ENCODE measurements around the gene KRT7. TPM values are rescaled to one million over a fixed set of nuclear protein-coding genes. Genes with fewer than 3 reads are reported as not detected.

The KRT7 gene
- total RNA-seq, 1 donor: 27.9 TPM

DNA sequence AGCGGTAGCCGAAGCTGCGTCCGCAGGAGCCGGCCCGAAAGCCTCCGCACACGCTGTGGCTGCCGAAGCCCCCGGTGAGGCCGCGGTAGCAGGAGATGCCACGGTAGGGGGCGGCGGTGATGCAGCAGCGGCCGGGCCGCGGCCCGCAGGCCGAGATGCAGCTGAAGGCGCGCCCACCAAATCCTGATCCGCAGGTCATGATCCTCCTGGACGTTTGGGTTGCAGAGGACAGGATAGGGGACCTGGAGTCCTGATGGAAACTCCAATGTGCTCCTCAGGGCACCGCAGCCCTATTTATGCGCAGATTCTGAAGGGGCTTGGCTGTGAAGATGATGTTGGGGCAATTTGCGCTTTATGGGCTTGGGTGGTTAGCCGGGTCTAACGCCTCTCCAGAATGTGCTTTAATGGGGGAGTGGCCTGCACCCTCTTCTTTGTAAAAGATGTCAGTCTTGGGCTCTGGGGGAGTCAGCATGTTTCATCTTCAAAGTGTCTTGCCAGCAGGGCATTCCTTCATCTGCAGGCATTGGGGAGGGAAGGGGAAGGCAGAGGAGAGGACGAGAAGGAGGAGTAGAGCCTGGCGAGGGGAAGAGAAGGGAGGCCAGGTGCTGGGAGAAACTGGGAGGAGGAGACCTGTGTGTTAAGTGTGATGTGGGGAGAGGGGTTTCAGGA, 58.4 kb downstream of the KRT7 start, which contains the start of gene KRT81:
KRT81 (minus strand) TSS at position 268 of the 669 bp plus-strand sequence; CDS start at position 199, 69 bp downstream.
- no peaks in the 10 kb centered on the region for H3K79me2 ChIP-seq (ENCODE audit: insufficient read depth, low read length)
- no peak within 1 kb of the TSS for H3K4me2 ChIP-seq (ENCODE audit: insufficient read depth, low read length)
- H4K20me1 ChIP-seq (ENCODE audit: insufficient read depth, low read length): no peaks in the 10 kb centered on the region
- DNase-seq (ENCODE audit: insufficient read length, low spot score, missing footprints): no peak
- peaks cover 4% of the 10 kb centered on the region for H3K4me1 ChIP-seq (ENCODE audit: insufficient read depth, low read length)
- no peaks in the 10 kb centered on the region for H3K9me3 ChIP-seq (ENCODE audit: low read depth, low read length)
- no peaks in the 10 kb centered on the region for H3K27me3 ChIP-seq (ENCODE audit: insufficient read depth, low read length)
- no peaks in the 10 kb centered on the region for H3K36me3 ChIP-seq (ENCODE audit: insufficient read depth, low read length)
- no peak within 1 kb of the TSS for H3K4me3 ChIP-seq (ENCODE audit: insufficient read depth, low read length)
- TF ChIP-seq, protein P1, sequence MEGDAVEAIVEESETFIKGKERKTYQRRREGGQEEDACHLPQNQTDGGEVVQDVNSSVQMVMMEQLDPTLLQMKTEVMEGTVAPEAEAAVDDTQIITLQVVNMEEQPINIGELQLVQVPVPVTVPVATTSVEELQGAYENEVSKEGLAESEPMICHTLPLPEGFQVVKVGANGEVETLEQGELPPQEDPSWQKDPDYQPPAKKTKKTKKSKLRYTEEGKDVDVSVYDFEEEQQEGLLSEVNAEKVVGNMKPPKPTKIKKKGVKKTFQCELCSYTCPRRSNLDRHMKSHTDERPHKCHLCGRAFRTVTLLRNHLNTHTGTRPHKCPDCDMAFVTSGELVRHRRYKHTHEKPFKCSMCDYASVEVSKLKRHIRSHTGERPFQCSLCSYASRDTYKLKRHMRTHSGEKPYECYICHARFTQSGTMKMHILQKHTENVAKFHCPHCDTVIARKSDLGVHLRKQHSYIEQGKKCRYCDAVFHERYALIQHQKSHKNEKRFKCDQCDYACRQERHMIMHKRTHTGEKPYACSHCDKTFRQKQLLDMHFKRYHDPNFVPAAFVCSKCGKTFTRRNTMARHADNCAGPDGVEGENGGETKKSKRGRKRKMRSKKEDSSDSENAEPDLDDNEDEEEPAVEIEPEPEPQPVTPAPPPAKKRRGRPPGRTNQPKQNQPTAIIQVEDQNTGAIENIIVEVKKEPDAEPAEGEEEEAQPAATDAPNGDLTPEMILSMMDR (IDR thresholded peaks at IDR 0.05; ENCODE audit: extremely low read depth, low read depth, low read length): no peak
- H3K27ac ChIP-seq (ENCODE audit: low read depth, low read length): no peak within 1 kb of the TSS
- H2AFZ ChIP-seq (ENCODE audit: low read length): no peak within 1 kb of the TSS

DNA sequence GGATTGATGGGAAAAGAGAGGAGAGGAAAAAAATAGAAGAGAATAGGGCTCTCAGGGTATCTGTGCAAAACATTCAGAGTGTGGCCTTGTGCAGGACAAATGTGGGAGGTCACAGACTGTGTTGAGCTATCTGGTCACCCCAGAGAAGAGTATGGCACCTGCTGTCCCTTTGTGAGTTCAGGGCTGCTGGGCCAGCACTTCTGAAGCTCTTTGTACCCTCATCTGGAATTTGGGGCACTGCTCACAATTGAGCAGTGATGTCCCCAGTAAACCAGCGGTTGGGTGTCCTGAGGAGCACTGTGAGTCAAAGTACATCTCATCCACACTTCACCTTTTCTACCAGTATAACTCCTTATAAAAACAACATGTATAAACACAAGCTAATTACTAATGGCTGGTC, 60.9 kb downstream of the KRT7 start:
- H3K79me2 ChIP-seq (ENCODE audit: insufficient read depth, low read length): no peaks in the 10 kb centered on the region
- no peak overlapping the region for H3K27ac ChIP-seq (ENCODE audit: low read depth, low read length)
- H4K20me1 ChIP-seq (ENCODE audit: insufficient read depth, low read length): no peaks in the 10 kb centered on the region
- H3K36me3 ChIP-seq (ENCODE audit: insufficient read depth, low read length): no peaks in the 10 kb centered on the region
- H2AFZ ChIP-seq (ENCODE audit: low read length): no peak overlapping the region
- TF ChIP-seq, protein P1 (IDR thresholded peaks at IDR 0.05; ENCODE audit: extremely low read depth, low read depth, low read length): no peak
- H3K4me1 ChIP-seq (ENCODE audit: insufficient read depth, low read length): no peaks in the 10 kb centered on the region
- no peaks in the 10 kb centered on the region for H3K9me3 ChIP-seq (ENCODE audit: low read depth, low read length)
- no peak overlapping the region for H3K4me2 ChIP-seq (ENCODE audit: insufficient read depth, low read length)
- peaks cover 7% of the 10 kb centered on the region for H3K27me3 ChIP-seq (ENCODE audit: insufficient read depth, low read length)
- no peak overlapping the region for H3K4me3 ChIP-seq (ENCODE audit: insufficient read depth, low read length)
- DNase-seq (ENCODE audit: insufficient read length, low spot score, missing footprints): peak; percentile 74

DNA sequence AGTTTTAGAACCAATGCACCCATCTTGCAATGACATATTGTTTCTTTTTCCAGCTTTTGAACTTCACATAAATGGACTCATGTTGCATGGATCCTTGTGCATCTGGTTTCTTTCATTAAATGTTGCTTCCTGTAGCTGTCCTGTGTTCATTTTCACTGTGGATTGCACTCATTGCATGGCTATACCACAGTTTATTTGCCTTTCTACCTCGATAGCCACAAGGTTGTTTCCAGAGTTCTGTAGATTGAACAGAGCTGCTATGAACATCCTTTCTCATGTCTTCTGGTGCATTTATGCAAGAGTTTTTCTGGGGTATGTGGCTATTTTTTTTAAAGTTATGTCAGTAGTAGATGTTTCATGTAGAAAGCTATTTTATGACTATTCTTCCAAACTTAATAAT, 61.8 kb downstream of the KRT7 start:
- Histone ChIP-seq H3K79me2 (ENCODE audit: insufficient read depth, low read length) (no peaks in the 10 kb centered on the region), H4K20me1 (ENCODE audit: insufficient read depth, low read length) (no peaks in the 10 kb centered on the region), H3K4me3 (ENCODE audit: insufficient read depth, low read length) (no peak overlapping the region), H3K4me1 (ENCODE audit: insufficient read depth, low read length) (no peaks in the 10 kb centered on the region), H3K36me3 (ENCODE audit: insufficient read depth, low read length) (no peaks in the 10 kb centered on the region), H3K9me3 (ENCODE audit: low read depth, low read length) (no peaks in the 10 kb centered on the region), H3K27ac (ENCODE audit: low read depth, low read length) (no peak overlapping the region), H2AFZ (ENCODE audit: low read length) (no peak overlapping the region), H3K27me3 (ENCODE audit: insufficient read depth, low read length) (peaks cover 7% of the 10 kb centered on the region), H3K4me2 (ENCODE audit: insufficient read depth, low read length) (no peak overlapping the region)
- no peak for DNase-seq (ENCODE audit: insufficient read length, low spot score, missing footprints)
- TF ChIP-seq, protein P1 (IDR thresholded peaks at IDR 0.05; ENCODE audit: extremely low read depth, low read depth, low read length): no peak

DNA sequence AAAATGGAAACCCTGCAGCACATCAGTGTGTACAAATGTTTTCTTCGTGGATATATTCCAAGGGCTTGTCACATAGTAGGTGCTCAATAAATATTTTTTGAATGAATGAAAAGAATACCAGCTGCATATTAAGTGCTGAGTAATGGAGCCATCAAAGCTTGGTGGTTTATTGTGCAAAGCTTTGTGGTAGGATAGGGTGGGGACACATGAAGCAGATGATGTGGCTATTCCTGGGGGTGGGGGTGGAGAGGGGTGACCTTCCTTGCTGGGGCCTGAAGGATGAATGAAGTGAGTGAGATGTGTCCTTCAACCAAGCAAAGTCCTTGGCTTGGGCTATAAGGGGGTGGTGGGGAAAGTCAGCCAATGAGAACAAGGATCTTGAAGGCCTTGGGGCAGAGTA, 62.6 kb downstream of the KRT7 start:
- no peaks in the 10 kb centered on the region for H4K20me1 ChIP-seq (ENCODE audit: insufficient read depth, low read length)
- no peak for DNase-seq (ENCODE audit: insufficient read length, low spot score, missing footprints)
- H2AFZ ChIP-seq (ENCODE audit: low read length): no peak overlapping the region
- no peak overlapping the region for H3K27ac ChIP-seq (ENCODE audit: low read depth, low read length)
- no peak overlapping the region for H3K4me2 ChIP-seq (ENCODE audit: insufficient read depth, low read length)
- H3K27me3 ChIP-seq (ENCODE audit: insufficient read depth, low read length): peaks cover 10% of the 10 kb centered on the region
- TF ChIP-seq, protein P1 (IDR thresholded peaks at IDR 0.05; ENCODE audit: extremely low read depth, low read depth, low read length): no peak
- H3K4me1 ChIP-seq (ENCODE audit: insufficient read depth, low read length): no peaks in the 10 kb centered on the region
- no peaks in the 10 kb centered on the region for H3K9me3 ChIP-seq (ENCODE audit: low read depth, low read length)
- no peak overlapping the region for H3K4me3 ChIP-seq (ENCODE audit: insufficient read depth, low read length)
- H3K36me3 ChIP-seq (ENCODE audit: insufficient read depth, low read length): no peaks in the 10 kb centered on the region
- H3K79me2 ChIP-seq (ENCODE audit: insufficient read depth, low read length): no peaks in the 10 kb centered on the region
